Chondrocyte (in vitro differentiated cells): ENCODE measurements around the gene ZNF408. TPM values are rescaled to one million over a fixed set of nuclear protein-coding genes. Genes with fewer than 3 reads are reported as not detected.
A peak's percentile ranks its signal among the peaks of the same experiment; 100 is the strongest.
"Not testable (repeated sequence)": the region's sequence is repeated elsewhere in the genome, so short reads cannot be mapped to it uniquely, and the experiment has no call there.

Experiments
- DNase-seq: peaks from one replicate; pipeline ENCODE4 v3.0.0; 2021; ENCODE audit warnings: mixed read lengths, low spot score
- H3K27ac Mint-ChIP-seq: one replicate; pipeline ENCODE4 v1.8.0; 2021; ENCODE audit warnings: mild to moderate bottlenecking, moderate library complexity, mixed read lengths; ENCODE audit not compliant: unreplicated experiment
- H3K27me3 Mint-ChIP-seq: 2 replicates; pipeline ENCODE4 v1.8.0; 2021; ENCODE audit warnings: low read depth, mixed read lengths
- H3K36me3 Mint-ChIP-seq: 2 replicates; pipeline ENCODE4 v1.8.0; 2021; ENCODE audit warnings: low read depth, mixed read lengths
- H3K4me1 Mint-ChIP-seq: 2 replicates; pipeline ENCODE4 v1.8.0; 2021; ENCODE audit warnings: low read depth, mild to moderate bottlenecking, mixed read lengths
- H3K4me3 Mint-ChIP-seq: one replicate; pipeline ENCODE4 v1.8.0; 2021; ENCODE audit warnings: mild to moderate bottlenecking, moderate library complexity, mixed read lengths; ENCODE audit not compliant: unreplicated experiment
- H3K9me3 Mint-ChIP-seq: 2 replicates; pipeline ENCODE4 v1.8.0; 2021; ENCODE audit warnings: low read depth, mixed read lengths
- total RNA-seq: library from RNA; stranded (reverse); gene quantifications from 3 replicates; pipeline ENCODE4 v1.2.1, GENCODE V29; 2021
- TF ChIP-seq, protein P1 (sequence below): fragments of 200-600 bp; sonication (generic); IDR thresholded peaks from 2 replicates; pipeline ENCODE4 v1.5.0; 2021; ENCODE audit warnings: antibody characterized with exemption, mild to moderate bottlenecking, moderate library complexity

ZNF408 gene
- total RNA-seq, 1 donor from 2014 or later: 15.5 TPM

- Mint-ChIP-seq H3K36me3 (peaks cover 44% of the 10 kb centered on the region), H3K4me1 (peaks cover 17% of the 10 kb centered on the region), H3K4me3 (no peak overlapping the region), H3K27ac (no peak overlapping the region), H3K27me3 (no peaks in the 10 kb centered on the region), H3K9me3 (no peaks in the 10 kb centered on the region)
- TF ChIP-seq, protein P1, sequence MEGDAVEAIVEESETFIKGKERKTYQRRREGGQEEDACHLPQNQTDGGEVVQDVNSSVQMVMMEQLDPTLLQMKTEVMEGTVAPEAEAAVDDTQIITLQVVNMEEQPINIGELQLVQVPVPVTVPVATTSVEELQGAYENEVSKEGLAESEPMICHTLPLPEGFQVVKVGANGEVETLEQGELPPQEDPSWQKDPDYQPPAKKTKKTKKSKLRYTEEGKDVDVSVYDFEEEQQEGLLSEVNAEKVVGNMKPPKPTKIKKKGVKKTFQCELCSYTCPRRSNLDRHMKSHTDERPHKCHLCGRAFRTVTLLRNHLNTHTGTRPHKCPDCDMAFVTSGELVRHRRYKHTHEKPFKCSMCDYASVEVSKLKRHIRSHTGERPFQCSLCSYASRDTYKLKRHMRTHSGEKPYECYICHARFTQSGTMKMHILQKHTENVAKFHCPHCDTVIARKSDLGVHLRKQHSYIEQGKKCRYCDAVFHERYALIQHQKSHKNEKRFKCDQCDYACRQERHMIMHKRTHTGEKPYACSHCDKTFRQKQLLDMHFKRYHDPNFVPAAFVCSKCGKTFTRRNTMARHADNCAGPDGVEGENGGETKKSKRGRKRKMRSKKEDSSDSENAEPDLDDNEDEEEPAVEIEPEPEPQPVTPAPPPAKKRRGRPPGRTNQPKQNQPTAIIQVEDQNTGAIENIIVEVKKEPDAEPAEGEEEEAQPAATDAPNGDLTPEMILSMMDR: no peak
- no peak for DNase-seq
Observed at GRCh38 chr11:46666516-46666915, 34.3 kb upstream of the ZNF408 start.

DNA sequence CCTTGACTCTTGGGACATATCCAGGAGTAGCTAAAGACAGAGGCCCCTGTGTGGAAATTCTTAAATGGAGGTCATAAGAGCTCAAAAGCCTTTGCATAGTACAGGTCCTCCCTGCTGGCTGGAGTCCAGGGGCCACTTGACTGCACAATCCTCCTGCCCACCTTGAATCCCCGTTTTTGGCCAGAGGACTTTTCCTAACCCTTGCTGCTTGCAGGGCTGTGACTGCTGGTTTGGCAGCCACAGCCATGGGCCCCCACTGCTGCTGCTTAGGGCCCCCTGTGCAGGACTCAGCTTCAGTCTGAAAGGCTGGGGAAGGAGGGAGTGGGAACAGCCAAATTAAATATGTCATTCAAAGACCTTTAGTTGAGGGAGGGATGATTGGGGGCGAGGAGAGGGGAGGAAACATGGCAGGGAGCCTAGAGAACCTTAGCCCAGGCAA, 33.8 kb upstream of the ZNF408 start:
- Mint-ChIP-seq H3K9me3 (no peaks in the 10 kb centered on the region), H3K4me3 (no peak overlapping the region), H3K27me3 (no peaks in the 10 kb centered on the region), H3K4me1 (peaks cover 17% of the 10 kb centered on the region), H3K36me3 (peaks cover 48% of the 10 kb centered on the region), H3K27ac (peak overlapping the region; percentile 2)
- TF ChIP-seq, protein P1: no peak
- no peak for DNase-seq

GRCh38 chr11:46668480-46669085, 32.2 kb upstream of the ZNF408 start:
- no peak for DNase-seq
- no peak overlapping the region for H3K4me3 Mint-ChIP-seq

GRCh38 chr11:46669711-46670139, 31.1 kb upstream of the ZNF408 start:
- Mint-ChIP-seq H3K36me3 (peaks cover 45% of the 10 kb centered on the region), H3K4me3 (no peak overlapping the region), H3K4me1 (peaks cover 22% of the 10 kb centered on the region), H3K27me3 (no peaks in the 10 kb centered on the region), H3K27ac (no peak overlapping the region), H3K9me3 (no peaks in the 10 kb centered on the region)
- no peak for DNase-seq
- TF ChIP-seq, protein P1: peak; percentile 57

More at GRCh38 chr11:46668480-46669085, 32.2 kb upstream of the ZNF408 start:
- no peaks in the 10 kb centered on the region for H3K27me3 Mint-ChIP-seq
- peaks cover 47% of the 10 kb centered on the region for H3K36me3 Mint-ChIP-seq
- TF ChIP-seq, protein P1: no peak
- H3K9me3 Mint-ChIP-seq: no peaks in the 10 kb centered on the region
- peaks cover 17% of the 10 kb centered on the region for H3K4me1 Mint-ChIP-seq
- H3K27ac Mint-ChIP-seq: no peak overlapping the region

DNA sequence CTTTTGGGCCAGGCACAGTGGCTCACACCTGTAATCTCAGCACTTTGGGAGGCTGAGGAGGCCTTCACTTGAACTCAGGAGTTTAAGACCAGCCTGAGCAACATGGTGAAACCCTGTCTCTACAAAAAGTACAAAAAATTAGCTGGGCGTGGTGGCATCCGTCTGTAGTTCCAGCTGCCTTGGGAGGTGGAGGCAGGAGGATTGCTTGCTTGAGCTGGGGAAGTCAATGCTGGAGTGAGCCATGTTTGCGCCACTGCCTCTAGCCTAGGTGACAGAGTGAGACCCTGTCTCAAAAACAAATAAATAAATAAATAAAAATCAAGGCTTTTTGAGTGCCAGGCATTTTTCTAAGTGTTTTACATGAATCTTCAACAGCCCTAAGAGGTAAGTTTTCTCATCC, 30.3 kb upstream of the ZNF408 start:
- H3K4me1 Mint-ChIP-seq: peaks cover 30% of the 10 kb centered on the region
- H3K27ac Mint-ChIP-seq, H3K27me3 Mint-ChIP-seq, H3K9me3 Mint-ChIP-seq, DNase-seq, H3K4me3 Mint-ChIP-seq: not testable (repeated sequence)
- peaks cover 39% of the 10 kb centered on the region for H3K36me3 Mint-ChIP-seq

GRCh38 chr11:46671958-46672315, 28.9 kb upstream of the ZNF408 start:
- H3K9me3 Mint-ChIP-seq: no peaks in the 10 kb centered on the region
- TF ChIP-seq, protein P1: no peak
- peaks cover 25% of the 10 kb centered on the region for H3K4me1 Mint-ChIP-seq
- H3K27me3 Mint-ChIP-seq: no peaks in the 10 kb centered on the region
- no peak overlapping the region for H3K4me3 Mint-ChIP-seq
- DNase-seq: no peak
- H3K36me3 Mint-ChIP-seq: peaks cover 30% of the 10 kb centered on the region
- H3K27ac Mint-ChIP-seq: peak overlapping the region; percentile 17
